Hepatocyte (in vitro differentiated cells): ENCODE data around the gene ARHGEF1. TPM values are rescaled to one million over a fixed set of nuclear protein-coding genes. Genes with fewer than 3 reads are reported as not detected.

Experiments used
- DNase-seq: peaks from one replicate; pipeline ENCODE4 v3.0.0-alpha.2; 2016; ENCODE audit warnings: low spot score
- H2AFZ ChIP-seq: fragments of 200-600 bp; sonication (generic); 2 replicates; pipeline ENCODE4 v1.6.0; 2016; ENCODE audit warnings: antibody characterized with exemption, mild to moderate bottlenecking
- H3K27ac ChIP-seq: fragments of 200-600 bp; sonication (generic); 2 replicates; pipeline ENCODE4 v1.5.1; 2016; ENCODE audit warnings: mild to moderate bottlenecking
- H3K27me3 ChIP-seq: fragments of 200-600 bp; sonication (generic); 2 replicates; pipeline ENCODE4 v1.6.1; 2016
- H3K36me3 ChIP-seq: fragments of 200-600 bp; sonication (generic); replicated peaks from 2 replicates; pipeline ENCODE4 v1.5.1; 2016; ENCODE audit warnings: low read depth; ENCODE audit not compliant: insufficient read depth
- H3K4me1 ChIP-seq: fragments of 200-600 bp; sonication (generic); 2 replicates; pipeline ENCODE4 v1.5.1; 2016; ENCODE audit warnings: mild to moderate bottlenecking, moderate library complexity; ENCODE audit not compliant: insufficient read depth
- H3K4me2 ChIP-seq: fragments of 200-600 bp; sonication (generic); 2 replicates; pipeline ENCODE4 v1.6.0; 2016
- H3K4me3 ChIP-seq: fragments of 200-600 bp; sonication (generic); 2 replicates; pipeline ENCODE4 v1.5.1; 2016; ENCODE audit warnings: mild to moderate bottlenecking
- H3K79me2 ChIP-seq: fragments of 200-600 bp; sonication (generic); 2 replicates; pipeline ENCODE4 v1.6.0; 2017; ENCODE audit warnings: mild to moderate bottlenecking
- H3K9me2 ChIP-seq: fragments of 200-600 bp; sonication (generic); replicated peaks from 2 replicates; pipeline ENCODE4 v1.6.0; 2017; ENCODE audit warnings: mild to moderate bottlenecking; ENCODE audit not compliant: insufficient read depth
- H3K9me3 ChIP-seq: fragments of 200-600 bp; sonication (generic); 2 replicates; pipeline ENCODE4 v1.5.1; 2016; ENCODE audit warnings: low read depth, mild to moderate bottlenecking
- H4K20me1 ChIP-seq: fragments of 200-600 bp; sonication (generic); 2 replicates; pipeline ENCODE4 v1.6.0; 2016; ENCODE audit warnings: mild to moderate bottlenecking; ENCODE audit not compliant: insufficient read depth, poor library complexity, severe bottlenecking
- EZH2 ChIP-seq: fragments of 200-600 bp; sonication (generic); IDR thresholded peaks from 2 replicates; pipeline ENCODE4 v1.6.1; 2016; ENCODE audit warnings: antibody characterized with exemption, mild to moderate bottlenecking, borderline replicate concordance
- EZH2phosphoT487 ChIP-seq: fragments of 200-600 bp; sonication (generic); IDR thresholded peaks from one replicate; pipeline ENCODE4 v1.6.1; 2018; ENCODE audit warnings: antibody characterized with exemption, mild to moderate bottlenecking, low read depth, moderate library complexity; ENCODE audit not compliant: unreplicated experiment, severe bottlenecking
- WGBS: methylation state at CpG from one replicate; pipeline ENCODE4 v1.1.6; 2016; ENCODE audit warnings: low lambda C conversion rate; ENCODE audit errors: missing lambda C conversion rate; 5-methylcytosine and 5-hydroxymethylcytosine counted together
- polyA plus RNA-seq: library from polyadenylated mRNA; unstranded; fragments of >200 nt; fragmentation: Nextera tagmentation; extraction: Ambion mirVana; gene quantifications from 2 replicates; pipeline ENCODE4 v1.2.1, GENCODE V29; 2016
- total RNA-seq: library from RNA; depleted of rRNA; stranded (reverse); fragments of >200 nt; gene quantifications from 2 replicates; pipeline ENCODE4 v1.2.3, GENCODE V29; 2014
- TF ChIP-seq, protein P1 (sequence below): fragments of 200-600 bp; sonication (generic); IDR thresholded peaks from 2 replicates; pipeline ENCODE4 v1.5.1; 2016; ENCODE audit warnings: antibody characterized with exemption, mild to moderate bottlenecking; ENCODE audit not compliant: poor library complexity

ARHGEF1 gene
- total and polyA plus RNA-seq, 2 experiments from 2014 or later: 29.7 to 67.8 TPM

DNA sequence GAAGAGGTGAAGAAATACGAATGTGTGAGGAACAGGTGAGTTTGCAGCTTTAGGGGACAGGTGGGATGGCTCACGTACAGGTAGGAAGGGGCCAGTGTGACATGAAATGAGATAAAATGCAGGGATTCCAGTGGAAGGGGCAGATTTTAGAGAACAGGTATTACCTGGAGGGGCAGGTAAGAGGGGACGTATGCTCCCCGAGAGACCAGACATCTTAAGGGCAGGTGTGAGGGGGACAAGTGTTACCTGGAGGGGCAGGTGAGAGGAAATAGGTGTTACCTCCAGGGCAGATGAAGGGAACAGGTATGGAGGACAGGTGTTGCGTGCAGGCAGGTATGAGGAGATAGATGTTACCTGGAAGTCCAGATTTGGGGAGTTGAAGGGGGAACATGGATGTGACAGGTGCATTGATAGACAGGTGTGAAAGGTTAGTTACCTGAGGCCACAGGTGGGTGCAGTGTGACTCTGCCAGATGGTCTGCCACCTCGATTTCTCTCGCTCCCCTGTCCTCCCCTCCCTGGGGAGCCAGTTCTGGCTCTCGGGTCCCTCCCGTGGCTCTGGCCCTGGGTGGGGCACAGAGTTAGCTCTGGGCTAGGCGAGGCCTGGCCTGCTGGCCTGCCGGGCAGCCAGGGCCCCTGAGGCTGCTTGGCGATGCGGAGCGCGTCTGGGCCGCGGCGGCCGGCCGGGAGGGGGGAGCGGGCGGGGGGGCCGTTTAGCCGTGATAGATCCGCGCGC lies 43.2 kb downstream of the ARHGEF1 start:
- Histone ChIP-seq H3K27ac (no peak overlapping the region), H3K9me3 (no peaks in the 10 kb centered on the region), H2AFZ (no peak overlapping the region), H3K4me1 (peaks cover 11% of the 10 kb centered on the region), H3K27me3 (peaks cover 90% of the 10 kb centered on the region), H3K4me3 (no peak overlapping the region), H3K9me2 (no peaks in the 10 kb centered on the region), H3K4me2 (no peak overlapping the region), H3K36me3 (no peaks in the 10 kb centered on the region), H4K20me1 (no peaks in the 10 kb centered on the region), H3K79me2 (no peaks in the 10 kb centered on the region)
- no peak for DNase-seq
- TF ChIP-seq EZH2 (no peak), EZH2phosphoT487 (no peak)
- TF ChIP-seq, protein P1, sequence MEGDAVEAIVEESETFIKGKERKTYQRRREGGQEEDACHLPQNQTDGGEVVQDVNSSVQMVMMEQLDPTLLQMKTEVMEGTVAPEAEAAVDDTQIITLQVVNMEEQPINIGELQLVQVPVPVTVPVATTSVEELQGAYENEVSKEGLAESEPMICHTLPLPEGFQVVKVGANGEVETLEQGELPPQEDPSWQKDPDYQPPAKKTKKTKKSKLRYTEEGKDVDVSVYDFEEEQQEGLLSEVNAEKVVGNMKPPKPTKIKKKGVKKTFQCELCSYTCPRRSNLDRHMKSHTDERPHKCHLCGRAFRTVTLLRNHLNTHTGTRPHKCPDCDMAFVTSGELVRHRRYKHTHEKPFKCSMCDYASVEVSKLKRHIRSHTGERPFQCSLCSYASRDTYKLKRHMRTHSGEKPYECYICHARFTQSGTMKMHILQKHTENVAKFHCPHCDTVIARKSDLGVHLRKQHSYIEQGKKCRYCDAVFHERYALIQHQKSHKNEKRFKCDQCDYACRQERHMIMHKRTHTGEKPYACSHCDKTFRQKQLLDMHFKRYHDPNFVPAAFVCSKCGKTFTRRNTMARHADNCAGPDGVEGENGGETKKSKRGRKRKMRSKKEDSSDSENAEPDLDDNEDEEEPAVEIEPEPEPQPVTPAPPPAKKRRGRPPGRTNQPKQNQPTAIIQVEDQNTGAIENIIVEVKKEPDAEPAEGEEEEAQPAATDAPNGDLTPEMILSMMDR: no peak
- 41% methylated on average over 13 of the region's 27 CpGs for WGBS

DNA sequence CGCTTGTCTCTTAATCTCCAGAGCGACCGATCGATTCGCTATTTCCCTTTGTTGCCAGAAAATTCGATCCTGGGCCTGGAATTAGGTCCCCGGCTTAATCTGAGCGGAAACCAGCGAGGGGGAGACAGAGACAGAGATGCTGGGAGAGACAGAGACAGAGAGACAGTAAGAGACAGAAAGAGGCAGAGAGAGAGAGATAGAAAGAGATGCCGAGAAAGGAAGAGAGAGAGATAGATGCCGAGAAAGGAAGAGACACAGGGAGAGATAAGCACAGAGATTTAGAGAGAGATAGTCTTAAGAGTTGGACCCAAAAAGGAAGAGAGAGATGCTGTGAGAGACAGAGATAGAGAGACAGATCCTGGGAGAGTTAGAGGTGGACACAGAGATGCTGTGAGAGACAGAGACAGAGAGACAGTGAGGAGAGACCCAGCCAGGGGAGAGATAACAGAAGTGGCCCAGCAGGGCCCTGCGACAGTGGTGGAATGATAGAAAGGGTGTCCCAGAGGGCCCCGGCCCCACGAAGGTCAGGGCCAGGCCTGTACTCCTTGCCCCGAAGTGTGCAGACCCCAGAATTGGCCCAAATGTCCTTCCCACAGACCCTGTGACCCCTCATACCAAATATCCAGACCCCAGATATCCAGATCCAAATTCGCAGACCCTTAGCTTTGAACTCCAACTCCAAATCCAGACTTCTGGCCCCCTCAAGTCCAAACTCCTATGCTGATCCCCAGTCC lies 43.9 kb downstream of the ARHGEF1 start:
- Histone ChIP-seq H3K27ac (no peak overlapping the region), H3K4me1 (peaks cover 11% of the 10 kb centered on the region), H3K79me2 (no peaks in the 10 kb centered on the region), H3K9me3 (no peaks in the 10 kb centered on the region), H4K20me1 (no peaks in the 10 kb centered on the region), H3K27me3 (peaks cover 90% of the 10 kb centered on the region), H3K36me3 (no peaks in the 10 kb centered on the region), H3K9me2 (no peaks in the 10 kb centered on the region), H3K4me2 (no peak overlapping the region), H3K4me3 (no peak overlapping the region), H2AFZ (no peak overlapping the region)
- TF ChIP-seq, protein P1: no peak
- TF ChIP-seq EZH2: peak; percentile 5
- WGBS: 52% methylated on average over 16 of the region's 16 CpGs
- no peak for DNase-seq

DNA sequence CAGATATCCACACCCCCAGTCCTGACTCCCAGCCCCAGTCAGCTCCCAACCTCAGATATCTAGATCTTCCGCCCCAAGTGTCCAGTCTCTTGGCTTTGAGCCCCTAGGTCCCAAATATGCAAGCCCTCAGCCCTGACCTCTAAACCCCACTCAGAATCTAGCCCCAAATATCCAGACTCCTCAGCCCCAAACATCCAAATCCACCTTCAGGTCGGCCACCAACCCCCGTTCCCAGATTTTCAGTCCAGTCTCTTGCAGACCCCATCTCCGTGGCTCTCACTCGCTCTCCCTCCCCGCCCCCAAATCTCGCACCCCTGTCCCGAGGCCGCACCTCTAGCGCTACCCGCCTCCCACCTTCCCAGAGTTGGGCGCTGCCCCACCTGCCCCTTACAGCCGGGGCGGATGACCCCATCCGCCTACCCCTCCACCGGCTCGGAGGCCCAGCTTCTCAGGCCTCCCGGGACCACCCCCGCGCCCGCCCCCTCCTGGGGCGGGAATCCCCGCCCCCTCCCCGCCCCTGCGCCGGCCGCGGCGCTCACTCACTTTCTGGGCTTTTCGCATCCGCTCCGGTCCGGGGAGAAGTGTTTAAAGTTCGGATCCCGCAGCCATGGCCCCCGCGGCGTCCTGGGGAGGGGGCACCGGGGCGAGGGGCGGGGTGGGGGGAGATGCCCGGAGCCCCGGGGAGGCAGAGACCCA lies 44.7 kb downstream of the ARHGEF1 start:
- no peaks in the 10 kb centered on the region for H3K9me2 ChIP-seq
- H3K27ac ChIP-seq: no peak overlapping the region
- DNase-seq: no peak
- H3K4me3 ChIP-seq: peak overlapping the region; percentile 70
- H2AFZ ChIP-seq: peak overlapping the region; percentile 66
- H3K27me3 ChIP-seq: peaks cover 90% of the 10 kb centered on the region
- no peaks in the 10 kb centered on the region for H3K36me3 ChIP-seq
- no peaks in the 10 kb centered on the region for H3K9me3 ChIP-seq
- peak overlapping the region; percentile 100 for H3K4me2 ChIP-seq
- 13% methylated on average over 16 of the region's 43 CpGs for WGBS
- no peaks in the 10 kb centered on the region for H3K79me2 ChIP-seq
- H4K20me1 ChIP-seq: no peaks in the 10 kb centered on the region
- TF ChIP-seq, protein P1: no peak
- TF ChIP-seq EZH2phosphoT487 (no peak), EZH2 (no peak)
- H3K4me1 ChIP-seq: peaks cover 11% of the 10 kb centered on the region
